BLaER1 treated with 17β-estradiol and CSF1 and Interleukin-3, amounts not matched to agents 10 nM and 100 nM (cell line): Measurements from ENCODE around the gene PTPN7.

Source experiments
- H3K27ac ChIP-seq, 11 experiments: shearing (Covaris generic); formaldehyde crosslinking; 2 replicates each; pipeline ENCODE4 v1.8.1; 2022
- H3K27me3 ChIP-seq, 11 experiments: shearing (Covaris generic); formaldehyde crosslinking; 2 replicates each; pipeline ENCODE4 v1.8.1; 2022
- H3K36me3 ChIP-seq, 11 experiments: shearing (Covaris generic); formaldehyde crosslinking; 2 replicates each; pipeline ENCODE4 v1.8.1; 2022
- H3K4me1 ChIP-seq, 10 experiments: shearing (Covaris generic); formaldehyde crosslinking; 2 replicates each; pipeline ENCODE4 v1.8.1; 2022
- H3K4me2 ChIP-seq, 11 experiments: shearing (Covaris generic); formaldehyde crosslinking; 2 replicates each; pipeline ENCODE4 v1.8.1; 2022
- H3K4me3 ChIP-seq, 10 experiments: shearing (Covaris generic); formaldehyde crosslinking; 2 replicates each; pipeline ENCODE4 v1.8.1; 2022
- H3K9ac ChIP-seq, 11 experiments: shearing (Covaris generic); formaldehyde crosslinking; 2 replicates each; pipeline ENCODE4 v1.8.1; 2022
- H3K9me3 ChIP-seq, 11 experiments: shearing (Covaris generic); formaldehyde crosslinking; replicated peaks in 1 of 11; 2 replicates each; pipeline ENCODE4 v1.8.1; 2022
- H4K20me1 ChIP-seq, 11 experiments: shearing (Covaris generic); formaldehyde crosslinking; 2 replicates each; pipeline ENCODE4 v1.8.1; 2022
- Cebpa-rat ChIP-seq, 11 experiments: shearing (Covaris generic); IDR thresholded peaks; 2 replicates each; pipeline ENCODE4 v1.8.1; 2022

Gene PTPN7

DNA sequence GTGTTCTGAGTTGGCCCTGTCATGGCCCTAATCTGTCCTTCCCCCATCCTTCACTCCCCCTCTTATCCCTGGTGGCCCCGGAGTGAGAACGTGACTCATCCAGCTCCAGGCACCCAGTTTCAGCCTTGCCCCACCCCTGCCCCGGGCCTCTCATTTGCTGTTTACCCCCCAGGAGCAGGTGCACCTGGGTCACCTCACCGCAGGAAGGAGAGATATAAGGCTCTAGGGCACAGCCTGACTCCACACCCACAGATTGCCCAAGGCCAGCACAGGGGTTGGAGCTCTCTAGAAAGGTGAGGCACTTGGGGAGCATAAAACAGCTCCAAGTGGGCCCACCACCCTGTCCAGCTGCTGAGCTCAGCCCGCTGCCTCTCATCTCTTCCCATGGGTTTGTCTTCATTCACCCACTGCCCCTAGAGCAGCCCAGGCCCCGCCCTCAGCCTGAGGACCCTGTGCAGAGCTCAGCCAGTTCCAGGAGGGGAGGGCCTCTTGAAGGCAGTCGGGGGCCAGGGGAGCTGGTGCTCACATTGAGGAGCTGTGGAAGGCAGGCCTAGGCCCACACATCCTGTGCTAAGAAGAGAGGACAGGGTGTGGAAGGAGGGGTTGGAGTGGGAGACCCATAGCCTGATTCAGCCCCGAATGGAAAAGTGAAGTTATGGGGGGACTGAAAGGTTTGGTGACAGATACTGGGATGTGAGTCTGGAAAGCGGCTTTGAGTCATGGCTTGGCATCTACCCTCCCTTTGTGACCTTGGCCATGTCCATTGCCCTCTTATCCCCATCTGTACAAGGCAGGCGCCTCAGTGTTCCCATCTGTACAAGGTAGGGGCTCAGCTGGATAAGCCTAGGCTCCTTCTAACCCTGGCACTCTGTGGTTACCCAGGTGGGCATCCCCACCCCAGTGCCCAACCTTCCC lies 53.8 kb downstream of the PTPN7 start:
- no peaks in the 10 kb centered on the region for H3K36me3 ChIP-seq
- H3K4me3 ChIP-seq, result no peak overlapping the region
- no peak for TF ChIP-seq Cebpa-rat (IDR thresholded peaks at IDR 0.05)
- H3K9me3 ChIP-seq, result no peaks in the 10 kb centered on the region
- H3K9ac ChIP-seq, result no peak overlapping the region
- H3K27ac ChIP-seq, result no peak overlapping the region
- no peaks in the 10 kb centered on the region for H3K4me1 ChIP-seq
- no peaks in the 10 kb centered on the region for H4K20me1 ChIP-seq
- H3K4me2 ChIP-seq, result no peak overlapping the region
- H3K27me3 ChIP-seq, result no peaks in the 10 kb centered on the region

DNA sequence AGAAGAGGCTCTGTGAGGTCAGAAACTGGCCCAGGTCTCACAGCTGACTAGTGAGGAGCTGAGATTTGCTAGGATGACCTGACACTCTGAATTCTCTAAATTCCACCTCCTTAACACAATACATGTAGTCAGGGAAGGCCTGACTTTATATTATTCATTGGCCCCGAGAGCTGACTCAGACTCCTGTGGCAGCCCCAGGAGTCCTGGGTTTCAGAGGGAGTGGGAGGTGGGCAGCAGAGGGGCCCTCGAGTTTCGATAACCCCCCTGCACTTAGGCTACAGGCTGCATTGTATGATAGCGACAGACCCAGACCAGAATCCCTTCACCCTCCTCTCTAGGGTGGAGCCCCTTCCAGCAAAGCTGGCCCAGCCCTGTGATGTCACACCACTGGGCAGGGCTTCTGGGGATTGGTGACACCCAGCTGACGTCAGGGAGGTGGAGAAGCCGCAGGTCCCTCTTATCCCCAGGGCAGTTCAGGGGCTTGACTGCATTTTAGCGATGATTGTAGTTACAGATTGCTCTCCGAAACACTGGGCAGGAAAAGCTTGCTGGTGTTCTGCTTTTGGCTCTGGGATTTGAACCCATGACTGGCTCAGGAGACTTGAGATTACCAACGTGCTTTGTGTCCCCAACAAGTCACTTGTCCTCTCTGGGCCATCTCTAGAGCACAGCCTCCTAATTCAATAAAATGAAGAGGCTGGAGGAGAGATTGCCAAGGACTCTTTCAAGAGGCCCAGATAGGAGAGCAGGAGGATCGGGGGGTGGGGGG lies 54.6 kb downstream of the PTPN7 start:
- H3K9me3 ChIP-seq, result no peaks in the 10 kb centered on the region
- TF ChIP-seq Cebpa-rat (IDR thresholded peaks at IDR 0.05), result no peak
- no peaks in the 10 kb centered on the region for H4K20me1 ChIP-seq
- H3K27ac ChIP-seq, result no peak overlapping the region
- H3K4me1 ChIP-seq, result no peaks in the 10 kb centered on the region
- H3K4me2 ChIP-seq, result no peak overlapping the region
- H3K27me3 ChIP-seq, result no peaks in the 10 kb centered on the region
- H3K9ac ChIP-seq, result no peak overlapping the region; a peak in 1 of 22 replicates
- H3K36me3 ChIP-seq, result no peaks in the 10 kb centered on the region
- no peak overlapping the region for H3K4me3 ChIP-seq

DNA sequence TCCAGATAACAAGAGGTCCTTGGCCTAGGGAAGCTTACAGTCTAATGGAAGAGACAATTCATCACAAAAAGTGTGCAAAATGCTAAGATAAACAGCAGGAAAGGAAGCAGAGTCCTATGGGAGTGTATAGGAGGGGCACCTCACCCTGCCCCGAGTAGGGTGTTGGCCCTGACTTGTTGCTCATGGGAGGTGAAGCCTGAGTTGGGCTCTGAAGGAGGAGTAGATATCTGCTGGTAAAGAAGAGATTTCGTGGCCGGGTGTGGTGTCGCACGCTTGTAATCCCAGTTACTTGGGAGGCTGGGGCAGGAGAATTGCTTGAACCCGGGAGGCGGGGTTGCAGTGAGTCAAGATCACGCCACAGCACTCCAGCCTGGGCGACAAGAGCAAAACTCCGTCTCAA lies 56.3 kb downstream of the PTPN7 start:
- no peaks in the 10 kb centered on the region for H3K9me3 ChIP-seq
- no peak for TF ChIP-seq Cebpa-rat (IDR thresholded peaks at IDR 0.05)

DNA sequence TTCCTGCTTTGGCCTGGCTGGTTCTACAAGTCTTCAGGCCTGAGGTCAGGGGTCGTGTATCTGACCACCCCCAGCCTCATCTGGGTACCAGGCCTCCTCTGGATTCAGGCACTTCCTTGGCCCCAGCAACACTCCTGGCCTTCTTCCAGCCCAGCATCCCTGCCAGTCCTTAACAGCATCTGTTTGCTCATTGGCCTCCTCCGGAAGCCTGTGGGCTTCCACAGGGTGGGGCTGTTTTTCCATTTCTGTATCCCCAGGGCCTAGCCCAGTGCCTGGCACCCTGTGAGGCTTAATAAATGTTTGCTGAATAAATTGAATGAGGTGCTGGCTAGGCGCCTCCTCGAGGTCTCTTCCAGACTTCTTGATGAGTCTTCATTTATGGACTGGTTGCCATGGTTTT lies 59.2 kb downstream of the PTPN7 start:
- no peaks in the 10 kb centered on the region for H3K4me1 ChIP-seq
- TF ChIP-seq Cebpa-rat (IDR thresholded peaks at IDR 0.05), result no peak
- no peaks in the 10 kb centered on the region for H4K20me1 ChIP-seq
- H3K4me2 ChIP-seq, result no peak overlapping the region
- H3K27me3 ChIP-seq, result no peaks in the 10 kb centered on the region
- H3K36me3 ChIP-seq, result no peaks in the 10 kb centered on the region
- H3K9me3 ChIP-seq, result no peaks in the 10 kb centered on the region
- no peak overlapping the region for H3K27ac ChIP-seq
- H3K9ac ChIP-seq, result no peak overlapping the region
- no peak overlapping the region for H3K4me3 ChIP-seq

More for the DNA sequence above, 56.3 kb downstream of the PTPN7 start:
- H3K4me3 ChIP-seq, result no peak overlapping the region
- H4K20me1 ChIP-seq, result no peaks in the 10 kb centered on the region
- H3K4me2 ChIP-seq, result no peak overlapping the region
- H3K27ac ChIP-seq, result no peak overlapping the region
- H3K27me3 ChIP-seq, result no peaks in the 10 kb centered on the region
- no peaks in the 10 kb centered on the region for H3K4me1 ChIP-seq
- no peak overlapping the region for H3K9ac ChIP-seq
- H3K36me3 ChIP-seq, result no peaks in the 10 kb centered on the region
